ENCODE data around the gene TNFAIP8L1. TPM values are rescaled to one million over a fixed set of nuclear protein-coding genes. Genes with fewer than 3 reads are reported as not detected.

TNFAIP8L1 gene
- total and polyA plus RNA-seq, 4 donors, result 5.5 to 11.8 (median 7.4) TPM

- peak in 1 of 6 donors; percentile 26 for DNase-seq (ENCODE audit: low read depth in 4 of 6, low spot score in 6 of 6)
- Histone ChIP-seq H3K9me3 (ENCODE audit: control insufficient read depth, insufficient read depth, low read length) (no peaks in the 10 kb centered on the region), H3K27ac (ENCODE audit: low read depth, low read length) (no peak overlapping the region), H3K4me1 (ENCODE audit: control insufficient read depth, insufficient read depth, low read length) (peaks cover 12% of the 10 kb centered on the region), H3K36me3 (ENCODE audit: control insufficient read depth, insufficient read depth, low read length) (no peaks in the 10 kb centered on the region), H3K4me3 (ENCODE audit: low read depth, low read length) (no peak overlapping the region), H3K27me3 (ENCODE audit: control insufficient read depth, insufficient read depth, low read length) (no peaks in the 10 kb centered on the region)
- 49% methylated on average over 2 of the region's 6 CpGs for WGBS (ENCODE audit: insufficient coverage)
These were observed 14.5 kb upstream of the TNFAIP8L1 start for GRCh38 chr19:4624733-4625362.

GRCh38 chr19:4633140-4633967 lies 6.0 kb upstream of the TNFAIP8L1 start:
- no peaks in the 10 kb centered on the region for H3K27me3 ChIP-seq (ENCODE audit: control insufficient read depth, insufficient read depth, low read length)
- DNase-seq (ENCODE audit: low read depth in 4 of 6, low spot score in 6 of 6), result peak in 2 of 6 donors; percentile 15 to 44

GRCh38 chr19:4635754-4636116 lies 3.6 kb upstream of the TNFAIP8L1 start:
- H3K4me1 ChIP-seq (ENCODE audit: control insufficient read depth, insufficient read depth, low read length), result peaks cover 38% of the 10 kb centered on the region
- H3K9me3 ChIP-seq (ENCODE audit: control insufficient read depth, insufficient read depth, low read length), result no peaks in the 10 kb centered on the region
- no peaks in the 10 kb centered on the region for H3K27me3 ChIP-seq (ENCODE audit: control insufficient read depth, insufficient read depth, low read length)
- H3K27ac ChIP-seq (ENCODE audit: low read depth, low read length), result no peak overlapping the region
- DNase-seq (ENCODE audit: low read depth in 4 of 6, low spot score in 6 of 6), result no peak
- peak overlapping the region; percentile 61 for H3K4me3 ChIP-seq (ENCODE audit: low read depth, low read length)
- peaks cover 1% of the 10 kb centered on the region for H3K36me3 ChIP-seq (ENCODE audit: control insufficient read depth, insufficient read depth, low read length)
- WGBS (ENCODE audit: insufficient coverage), result 11% methylated on average over 8 of the region's 13 CpGs

More at GRCh38 chr19:4633140-4633967, 6.0 kb upstream of the TNFAIP8L1 start:
- H3K4me1 ChIP-seq (ENCODE audit: control insufficient read depth, insufficient read depth, low read length), result peaks cover 18% of the 10 kb centered on the region
- H3K9me3 ChIP-seq (ENCODE audit: control insufficient read depth, insufficient read depth, low read length), result no peaks in the 10 kb centered on the region
- H3K4me3 ChIP-seq (ENCODE audit: low read depth, low read length), result no peak overlapping the region
- no peaks in the 10 kb centered on the region for H3K36me3 ChIP-seq (ENCODE audit: control insufficient read depth, insufficient read depth, low read length)
- 62% methylated on average over 14 of the region's 14 CpGs for WGBS (ENCODE audit: insufficient coverage)
- H3K27ac ChIP-seq (ENCODE audit: low read depth, low read length), result no peak overlapping the region

GRCh38 chr19:4636151-4636717 lies 3.1 kb upstream of the TNFAIP8L1 start:
- Histone ChIP-seq H3K9me3 (ENCODE audit: control insufficient read depth, insufficient read depth, low read length) (no peaks in the 10 kb centered on the region), H3K27me3 (ENCODE audit: control insufficient read depth, insufficient read depth, low read length) (no peaks in the 10 kb centered on the region), H3K27ac (ENCODE audit: low read depth, low read length) (no peak overlapping the region), H3K4me1 (ENCODE audit: control insufficient read depth, insufficient read depth, low read length) (peaks cover 41% of the 10 kb centered on the region), H3K4me3 (ENCODE audit: low read depth, low read length) (peak overlapping the region; percentile 61), H3K36me3 (ENCODE audit: control insufficient read depth, insufficient read depth, low read length) (peaks cover 4% of the 10 kb centered on the region)
- WGBS (ENCODE audit: insufficient coverage), result under 1% methylated on average over 43 of the region's 43 CpGs
- DNase-seq (ENCODE audit: low read depth in 4 of 6, low spot score in 6 of 6), result peak; percentile 15 to 87 (median 48)

GRCh38 chr19:4636761-4637160 lies 2.6 kb upstream of the TNFAIP8L1 start:
- H3K36me3 ChIP-seq (ENCODE audit: control insufficient read depth, insufficient read depth, low read length), result peaks cover 4% of the 10 kb centered on the region
- H3K9me3 ChIP-seq (ENCODE audit: control insufficient read depth, insufficient read depth, low read length), result no peaks in the 10 kb centered on the region
- H3K4me3 ChIP-seq (ENCODE audit: low read depth, low read length), result peak overlapping the region; percentile 61
- WGBS (ENCODE audit: insufficient coverage), result 35% methylated on average over 4 of the region's 8 CpGs
- no peak overlapping the region for H3K27ac ChIP-seq (ENCODE audit: low read depth, low read length)
- peaks cover 41% of the 10 kb centered on the region for H3K4me1 ChIP-seq (ENCODE audit: control insufficient read depth, insufficient read depth, low read length)
- DNase-seq (ENCODE audit: low read depth in 4 of 6, low spot score in 6 of 6), result no peak
- H3K27me3 ChIP-seq (ENCODE audit: control insufficient read depth, insufficient read depth, low read length), result no peaks in the 10 kb centered on the region

GRCh38 chr19:4638317-4638716 lies 999 bp upstream of the TNFAIP8L1 start:
- WGBS (ENCODE audit: insufficient coverage), result 88% methylated on average over 11 of the region's 11 CpGs
- Histone ChIP-seq H3K27me3 (ENCODE audit: control insufficient read depth, insufficient read depth, low read length) (no peaks in the 10 kb centered on the region), H3K36me3 (ENCODE audit: control insufficient read depth, insufficient read depth, low read length) (peaks cover 7% of the 10 kb centered on the region), H3K27ac (ENCODE audit: low read depth, low read length) (no peak overlapping the region), H3K9me3 (ENCODE audit: control insufficient read depth, insufficient read depth, low read length) (no peaks in the 10 kb centered on the region), H3K4me1 (ENCODE audit: control insufficient read depth, insufficient read depth, low read length) (peaks cover 41% of the 10 kb centered on the region), H3K4me3 (ENCODE audit: low read depth, low read length) (no peak overlapping the region)
- no peak for DNase-seq (ENCODE audit: low read depth in 4 of 6, low spot score in 6 of 6)

GRCh38 chr19:4639531-4640246 lies 373 bp downstream of the TNFAIP8L1 start:
- Histone ChIP-seq H3K36me3 (ENCODE audit: control insufficient read depth, insufficient read depth, low read length) (peaks cover 7% of the 10 kb centered on the region), H3K27ac (ENCODE audit: low read depth, low read length) (peak overlapping the region; percentile 25), H3K4me3 (ENCODE audit: low read depth, low read length) (peak overlapping the region; percentile 72), H3K9me3 (ENCODE audit: control insufficient read depth, insufficient read depth, low read length) (no peaks in the 10 kb centered on the region), H3K27me3 (ENCODE audit: control insufficient read depth, insufficient read depth, low read length) (no peaks in the 10 kb centered on the region), H3K4me1 (ENCODE audit: control insufficient read depth, insufficient read depth, low read length) (peaks cover 41% of the 10 kb centered on the region)
- WGBS (ENCODE audit: insufficient coverage), result 11% methylated on average over 33 of the region's 39 CpGs
- peak in 2 of 6 donors; percentile 37 to 58 for DNase-seq (ENCODE audit: low read depth in 4 of 6, low spot score in 6 of 6)

- DNase-seq (ENCODE audit: low read depth in 4 of 6, low spot score in 6 of 6), result no peak
- Histone ChIP-seq H3K36me3 (ENCODE audit: control insufficient read depth, insufficient read depth, low read length) (peaks cover 7% of the 10 kb centered on the region), H3K9me3 (ENCODE audit: control insufficient read depth, insufficient read depth, low read length) (no peaks in the 10 kb centered on the region), H3K4me3 (ENCODE audit: low read depth, low read length) (peak overlapping the region; percentile 72), H3K27ac (ENCODE audit: low read depth, low read length) (no peak overlapping the region), H3K4me1 (ENCODE audit: control insufficient read depth, insufficient read depth, low read length) (peaks cover 41% of the 10 kb centered on the region), H3K27me3 (ENCODE audit: control insufficient read depth, insufficient read depth, low read length) (no peaks in the 10 kb centered on the region)
- WGBS (ENCODE audit: insufficient coverage), result 86% methylated on average over 14 of the region's 17 CpGs
These were observed 1.1 kb downstream of the TNFAIP8L1 start for GRCh38 chr19:4640247-4641000.

- Histone ChIP-seq H3K9me3 (ENCODE audit: control insufficient read depth, insufficient read depth, low read length) (no peaks in the 10 kb centered on the region), H3K27me3 (ENCODE audit: control insufficient read depth, insufficient read depth, low read length) (no peaks in the 10 kb centered on the region), H3K27ac (ENCODE audit: low read depth, low read length) (no peak overlapping the region), H3K4me3 (ENCODE audit: low read depth, low read length) (no peak overlapping the region), H3K4me1 (ENCODE audit: control insufficient read depth, insufficient read depth, low read length) (peaks cover 33% of the 10 kb centered on the region), H3K36me3 (ENCODE audit: control insufficient read depth, insufficient read depth, low read length) (peaks cover 7% of the 10 kb centered on the region)
- WGBS (ENCODE audit: insufficient coverage), result 90% methylated on average over 14 of the region's 14 CpGs
- DNase-seq (ENCODE audit: low read depth in 4 of 6, low spot score in 6 of 6), result no peak
These were observed 1.8 kb downstream of the TNFAIP8L1 start for GRCh38 chr19:4641132-4641531.
